ENCODE measurements around the gene POLR1G. TPM values are rescaled to one million over a fixed set of nuclear protein-coding genes. Genes with fewer than 3 reads are reported as not detected.

POLR1G gene
- total RNA-seq, 1 experiment from 2014 or later, result 6.6 TPM

GRCh38 chr19:45364696-45365095 lies 41.7 kb upstream of the POLR1G start:
- Histone ChIP-seq H4K20me1 (ENCODE audit: insufficient read depth, low read depth, low read length) (no peaks in the 10 kb centered on the region), H3K4me3 (ENCODE audit: low read length) (no peak overlapping the region), H3K9me3 (ENCODE audit: low read length) (no peaks in the 10 kb centered on the region), H3K79me2 (ENCODE audit: low read length) (peaks cover 16% of the 10 kb centered on the region), H3K27me3 (ENCODE audit: low read length) (no peaks in the 10 kb centered on the region), H3K9me2 (replicated peaks; ENCODE audit: insufficient read depth, low read length) (no peaks in the 10 kb centered on the region), H3K27ac (ENCODE audit: low read length) (no peak overlapping the region), H2AFZ (ENCODE audit: low read length) (no peak overlapping the region), H3K4me1 (ENCODE audit: low read length) (peaks cover 8% of the 10 kb centered on the region), H3K9ac (ENCODE audit: low read length) (no peak overlapping the region), H3K36me3 (ENCODE audit: insufficient read depth, low read length) (no peaks in the 10 kb centered on the region), H3K4me2 (ENCODE audit: low read depth, low read length, poor library complexity, severe bottlenecking) (no peak overlapping the region)
- DNase-seq, result no peak

- H2AFZ ChIP-seq (ENCODE audit: low read length), result no peak overlapping the region
- no peak for DNase-seq
- H3K36me3 ChIP-seq (ENCODE audit: insufficient read depth, low read length), result no peaks in the 10 kb centered on the region
- H3K27ac ChIP-seq (ENCODE audit: low read length), result no peak overlapping the region
- H3K4me1 ChIP-seq (ENCODE audit: low read length), result peaks cover 19% of the 10 kb centered on the region
- no peak overlapping the region for H3K4me3 ChIP-seq (ENCODE audit: low read length)
- H3K9me2 ChIP-seq (replicated peaks; ENCODE audit: insufficient read depth, low read length), result no peaks in the 10 kb centered on the region
- no peak overlapping the region for H3K9ac ChIP-seq (ENCODE audit: low read length)
- H3K4me2 ChIP-seq (ENCODE audit: low read depth, low read length, poor library complexity, severe bottlenecking), result no peak overlapping the region
- H3K79me2 ChIP-seq (ENCODE audit: low read length), result peaks cover 21% of the 10 kb centered on the region
- no peaks in the 10 kb centered on the region for H3K27me3 ChIP-seq (ENCODE audit: low read length)
- H4K20me1 ChIP-seq (ENCODE audit: insufficient read depth, low read depth, low read length), result no peaks in the 10 kb centered on the region
- no peaks in the 10 kb centered on the region for H3K9me3 ChIP-seq (ENCODE audit: low read length)
Observed at GRCh38 chr19:45368127-45368526, 38.3 kb upstream of the POLR1G start.

GRCh38 chr19:45368737-45369340 lies 37.6 kb upstream of the POLR1G start:
- Histone ChIP-seq H3K4me1 (ENCODE audit: low read length) (peaks cover 19% of the 10 kb centered on the region), H3K9ac (ENCODE audit: low read length) (no peak overlapping the region), H3K4me3 (ENCODE audit: low read length) (peak overlapping the region; percentile 93), H3K9me2 (replicated peaks; ENCODE audit: insufficient read depth, low read length) (no peaks in the 10 kb centered on the region), H3K79me2 (ENCODE audit: low read length) (peaks cover 21% of the 10 kb centered on the region), H3K27me3 (ENCODE audit: low read length) (no peaks in the 10 kb centered on the region), H3K4me2 (ENCODE audit: low read depth, low read length, poor library complexity, severe bottlenecking) (peak overlapping the region; percentile 79), H3K27ac (ENCODE audit: low read length) (no peak overlapping the region), H3K9me3 (ENCODE audit: low read length) (no peaks in the 10 kb centered on the region), H4K20me1 (ENCODE audit: insufficient read depth, low read depth, low read length) (no peaks in the 10 kb centered on the region), H3K36me3 (ENCODE audit: insufficient read depth, low read length) (no peaks in the 10 kb centered on the region), H2AFZ (ENCODE audit: low read length) (no peak overlapping the region)
- no peak for DNase-seq

DNA sequence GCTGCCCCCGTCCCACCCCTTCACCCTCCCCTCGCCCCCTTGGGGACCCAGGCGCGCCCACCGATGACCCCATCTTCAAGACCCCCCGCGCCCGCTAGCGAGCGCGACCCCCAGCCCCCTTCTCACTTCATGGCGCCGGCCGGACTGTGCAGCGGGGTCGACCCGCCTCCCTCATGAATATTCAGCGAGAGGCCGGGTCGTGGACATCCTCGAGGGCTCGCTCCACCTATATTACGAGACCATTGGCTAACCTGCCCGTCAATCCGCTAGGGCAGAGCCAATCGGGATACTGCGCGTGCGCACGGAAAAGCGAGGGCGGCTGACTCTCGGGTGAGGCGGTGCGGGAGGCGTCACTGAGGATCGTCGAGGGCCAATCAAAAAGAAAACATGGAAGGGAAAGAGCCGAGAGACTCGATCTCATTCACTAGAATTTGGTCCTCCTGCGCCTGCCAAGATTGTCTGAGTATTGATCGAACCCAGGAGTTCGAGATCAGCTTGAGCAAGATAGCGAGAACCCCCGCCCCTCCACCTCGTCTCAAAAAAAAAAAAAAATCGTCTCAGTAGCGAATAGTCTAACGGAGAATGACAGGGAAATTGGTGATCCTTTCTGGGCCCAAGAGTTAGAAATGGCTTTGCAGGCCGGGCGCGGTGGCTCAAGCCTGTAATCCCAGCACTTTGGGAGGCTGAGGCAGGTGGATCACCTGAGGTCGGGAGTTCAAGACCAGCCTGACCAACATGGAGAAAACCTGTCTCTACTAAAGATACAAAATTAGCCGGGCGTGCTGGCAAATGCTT lies 35.8 kb upstream of the POLR1G start, which contains the start of gene ERCC2:
Gene ERCC2 (minus strand): TSS at position 164 of the 795 bp plus-strand sequence. CDS start 33 bp downstream, at position 131.
- peak; percentile 100 for DNase-seq
- Histone ChIP-seq H3K27me3 (ENCODE audit: low read length) (no peaks in the 10 kb centered on the region), H3K79me2 (ENCODE audit: low read length) (peaks cover 21% of the 10 kb centered on the region), H3K9me2 (replicated peaks; ENCODE audit: insufficient read depth, low read length) (no peaks in the 10 kb centered on the region), H3K9me3 (ENCODE audit: low read length) (no peaks in the 10 kb centered on the region), H3K27ac (ENCODE audit: low read length) (peak within 1 kb of the TSS; percentile 58), H2AFZ (ENCODE audit: low read length) (peak within 1 kb of the TSS; percentile 27; the same call in 1 of the 2 replicates), H3K9ac (ENCODE audit: low read length) (peak within 1 kb of the TSS; percentile 81), H3K4me1 (ENCODE audit: low read length) (peaks cover 19% of the 10 kb centered on the region), H3K4me3 (ENCODE audit: low read length) (peak within 1 kb of the TSS; percentile 93), H4K20me1 (ENCODE audit: insufficient read depth, low read depth, low read length) (no peaks in the 10 kb centered on the region), H3K36me3 (ENCODE audit: insufficient read depth, low read length) (no peaks in the 10 kb centered on the region), H3K4me2 (ENCODE audit: low read depth, low read length, poor library complexity, severe bottlenecking) (peak within 1 kb of the TSS; percentile 79)

DNA sequence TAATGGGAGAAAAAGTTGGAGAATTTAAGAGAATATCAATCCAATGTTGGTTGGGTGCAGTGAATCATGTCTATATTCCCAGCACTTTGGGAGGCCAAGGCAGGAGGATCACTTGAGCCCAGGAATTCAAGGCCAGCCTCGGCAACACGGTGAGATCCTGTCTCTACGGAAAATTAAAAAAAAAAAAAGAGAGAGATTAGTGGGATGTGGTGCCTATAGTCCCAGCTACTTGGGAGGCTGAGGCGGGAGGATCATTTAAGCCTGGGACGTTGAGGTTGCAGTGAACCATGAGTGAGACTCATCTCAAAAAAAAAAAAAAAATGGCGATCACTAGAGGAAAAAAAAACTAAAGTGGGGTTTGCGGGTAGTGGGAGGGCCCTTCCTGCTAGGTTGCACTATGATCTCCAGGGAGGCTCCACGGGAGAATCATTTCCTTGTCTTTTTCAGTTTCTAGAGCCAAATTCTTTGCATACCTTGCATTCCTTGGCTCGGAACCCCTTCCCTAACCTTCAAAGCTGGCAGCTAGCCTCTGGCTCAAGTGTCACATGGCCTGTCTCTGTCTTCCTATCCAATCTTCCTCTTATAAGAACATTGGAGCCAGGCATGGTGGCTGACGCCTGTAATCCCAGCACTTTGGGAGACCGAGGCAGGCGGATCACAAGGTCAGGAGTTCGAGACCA lies 30.3 kb upstream of the POLR1G start:
- Histone ChIP-seq H3K79me2 (ENCODE audit: low read length) (no peaks in the 10 kb centered on the region), H3K27me3 (ENCODE audit: low read length) (no peaks in the 10 kb centered on the region), H3K4me3 (ENCODE audit: low read length) (no peak overlapping the region), H3K9ac (ENCODE audit: low read length) (no peak overlapping the region), H4K20me1 (ENCODE audit: insufficient read depth, low read depth, low read length) (no peaks in the 10 kb centered on the region), H2AFZ (ENCODE audit: low read length) (no peak overlapping the region), H3K36me3 (ENCODE audit: insufficient read depth, low read length) (no peaks in the 10 kb centered on the region), H3K4me1 (ENCODE audit: low read length) (peaks cover 4% of the 10 kb centered on the region; the same call in 1 of the 2 replicates), H3K4me2 (ENCODE audit: low read depth, low read length, poor library complexity, severe bottlenecking) (no peak overlapping the region), H3K9me3 (ENCODE audit: low read length) (no peaks in the 10 kb centered on the region), H3K9me2 (replicated peaks; ENCODE audit: insufficient read depth, low read length) (no peaks in the 10 kb centered on the region), H3K27ac (ENCODE audit: low read length) (no peak overlapping the region)
- DNase-seq, result no peak

GRCh38 chr19:45380107-45380506 lies 26.3 kb upstream of the POLR1G start:
- Histone ChIP-seq H3K36me3 (ENCODE audit: insufficient read depth, low read length) (no peaks in the 10 kb centered on the region), H3K9me3 (ENCODE audit: low read length) (no peaks in the 10 kb centered on the region), H3K27ac (ENCODE audit: low read length) (no peak overlapping the region), H3K4me1 (ENCODE audit: low read length) (no peaks in the 10 kb centered on the region), H3K79me2 (ENCODE audit: low read length) (no peaks in the 10 kb centered on the region), H4K20me1 (ENCODE audit: insufficient read depth, low read depth, low read length) (no peaks in the 10 kb centered on the region), H3K9me2 (replicated peaks; ENCODE audit: insufficient read depth, low read length) (no peaks in the 10 kb centered on the region), H2AFZ (ENCODE audit: low read length) (no peak overlapping the region), H3K4me2 (ENCODE audit: low read depth, low read length, poor library complexity, severe bottlenecking) (no peak overlapping the region), H3K4me3 (ENCODE audit: low read length) (no peak overlapping the region), H3K27me3 (ENCODE audit: low read length) (no peaks in the 10 kb centered on the region), H3K9ac (ENCODE audit: low read length) (no peak overlapping the region)
- no peak for DNase-seq

DNA sequence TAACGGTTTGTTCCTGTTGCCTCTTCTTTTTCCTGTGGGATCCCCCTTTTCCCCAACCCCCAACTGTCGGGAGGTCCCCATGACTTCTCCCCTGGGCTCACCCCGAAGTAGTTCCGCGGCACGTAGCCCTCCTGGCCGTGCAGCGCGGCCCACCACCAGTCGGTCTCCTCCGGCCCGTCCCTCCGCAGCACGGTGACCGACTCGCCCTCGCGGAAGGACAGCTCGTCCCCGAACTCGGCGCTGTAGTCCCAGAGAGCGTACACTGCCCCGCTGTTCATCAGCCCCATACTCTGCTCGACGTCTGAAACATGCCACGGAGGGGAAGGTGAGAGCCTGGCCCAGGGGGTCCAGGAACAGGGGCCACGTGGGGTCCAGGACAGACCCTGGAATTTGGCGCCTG lies 24.0 kb upstream of the POLR1G start:
- Histone ChIP-seq H4K20me1 (ENCODE audit: insufficient read depth, low read depth, low read length) (no peaks in the 10 kb centered on the region), H3K4me1 (ENCODE audit: low read length) (no peaks in the 10 kb centered on the region), H3K79me2 (ENCODE audit: low read length) (no peaks in the 10 kb centered on the region), H3K4me3 (ENCODE audit: low read length) (no peak overlapping the region), H2AFZ (ENCODE audit: low read length) (no peak overlapping the region), H3K27ac (ENCODE audit: low read length) (no peak overlapping the region), H3K9me3 (ENCODE audit: low read length) (no peaks in the 10 kb centered on the region), H3K4me2 (ENCODE audit: low read depth, low read length, poor library complexity, severe bottlenecking) (no peak overlapping the region), H3K9ac (ENCODE audit: low read length) (no peak overlapping the region), H3K27me3 (ENCODE audit: low read length) (no peaks in the 10 kb centered on the region), H3K9me2 (replicated peaks; ENCODE audit: insufficient read depth, low read length) (no peaks in the 10 kb centered on the region), H3K36me3 (ENCODE audit: insufficient read depth, low read length) (no peaks in the 10 kb centered on the region)
- no peak for DNase-seq
